Activated naive CD8-positive, alpha-beta T cell treated with anti-CD3 and anti-CD28 coated beads, Interleukin-2, amount 10 ng/mL, durations not matched to agents 7 days and 5 days (primary cell): ENCODE data around the gene NPHP4. TPM values are rescaled to one million over a fixed set of nuclear protein-coding genes. Genes with fewer than 3 reads are reported as not detected.
"Not testable (repeated sequence)": the region's sequence is repeated elsewhere in the genome, so short reads cannot be mapped to it uniquely, and the experiment has no call there.

Experiments
- ATAC-seq: fragments of 150-1000 bp; cut with Tn5 transposase; one replicate; pipeline ENCODE4 v1.10.0; 2021; ENCODE audit warnings: low read depth, moderate library complexity
- POLR2A ChIA-PET: fragments of 350-600 bp; sonication (Branson Sonifier 250); formaldehyde crosslinking; loops from one replicate; lab custom pipeline; 2021; ENCODE audit warnings: antibody characterized with exemption; lab: Charles Lee
- DNase-seq: peaks from one replicate; pipeline ENCODE4 v3.0.0; 2021
- H3K27ac Mint-ChIP-seq: one replicate; pipeline ENCODE4 v1.8.0; 2022; ENCODE audit warnings: mild to moderate bottlenecking, mixed read lengths
- H3K27me3 Mint-ChIP-seq: one replicate; pipeline ENCODE4 v1.8.0; 2022; ENCODE audit warnings: mild to moderate bottlenecking, moderate library complexity, mixed read lengths
- H3K36me3 Mint-ChIP-seq: one replicate; pipeline ENCODE4 v1.8.0; 2021; ENCODE audit warnings: mild to moderate bottlenecking, mixed read lengths
- H3K4me1 Mint-ChIP-seq: one replicate; pipeline ENCODE4 v1.8.0; 2021; ENCODE audit warnings: mixed read lengths
- H3K4me3 Mint-ChIP-seq: one replicate; pipeline ENCODE4 v1.8.0; 2022; ENCODE audit warnings: mild to moderate bottlenecking, moderate library complexity, mixed read lengths
- H3K9me3 Mint-ChIP-seq: one replicate; pipeline ENCODE4 v1.8.0; 2021; ENCODE audit warnings: mixed read lengths
- total RNA-seq, 2 experiments: library from RNA; stranded (reverse); gene quantifications; one replicate each; pipeline ENCODE4 v1.2.3, GENCODE V29; 2021

Gene NPHP4
- total RNA-seq, 2 experiments from 2014 or later: 16.4 to 17.5 TPM

DNA sequence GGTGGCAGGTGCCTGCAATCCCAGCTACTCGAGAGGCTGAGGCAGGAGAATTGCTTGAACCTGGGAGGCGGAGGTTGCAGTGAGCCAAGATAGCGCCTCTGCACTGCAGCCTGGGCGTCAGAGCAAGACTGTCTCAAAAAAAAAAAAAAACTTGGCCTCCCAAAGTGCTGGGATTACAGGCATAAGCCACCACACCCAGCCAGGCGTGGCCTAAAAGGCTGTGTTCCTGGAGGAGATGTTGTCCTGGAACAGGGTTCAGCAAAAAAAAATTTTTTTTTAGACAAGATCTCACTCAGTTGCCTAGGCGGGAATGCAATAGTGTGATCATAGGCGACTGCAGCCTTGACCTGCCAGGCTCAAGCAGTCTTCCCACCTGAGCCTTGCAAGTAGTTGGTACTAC is 25.4 kb upstream of the NPHP4 start:
- H3K4me1 Mint-ChIP-seq, H3K4me3 Mint-ChIP-seq: not testable (repeated sequence)

DNA sequence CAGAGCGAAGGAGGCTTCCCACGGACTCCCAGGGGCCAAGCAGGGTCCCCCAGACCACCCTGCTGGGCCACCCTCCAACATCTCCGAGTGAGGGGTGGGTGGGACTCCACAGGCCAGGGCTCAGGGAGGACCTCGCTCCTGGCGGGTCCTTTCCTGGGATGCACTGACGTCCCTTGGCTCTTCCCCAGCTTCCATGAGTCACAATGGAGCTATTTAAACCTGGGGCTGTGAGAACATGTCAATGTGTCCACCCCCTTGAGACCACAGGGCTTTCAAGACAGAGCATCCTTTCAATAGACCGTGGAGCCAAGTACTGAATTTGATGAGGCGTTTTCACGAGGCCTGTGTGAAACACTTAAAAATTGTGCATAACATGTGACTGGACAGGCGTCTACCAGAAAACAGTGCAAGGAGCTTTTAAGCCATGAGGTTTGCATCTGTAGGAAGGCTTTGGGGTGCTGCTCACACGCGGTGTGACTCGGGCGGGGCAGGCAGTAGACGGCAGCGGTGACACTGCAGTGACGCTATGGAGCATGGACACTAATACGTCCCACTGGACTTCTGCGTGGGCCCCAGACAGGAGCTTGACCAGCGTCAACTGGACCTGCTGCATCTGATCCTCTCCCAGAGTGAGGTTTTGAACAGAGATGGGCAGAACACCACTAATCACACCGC is 24.1 kb upstream of the NPHP4 start:
- DNase-seq: no peak
- H3K27me3 Mint-ChIP-seq: no peaks in the 10 kb centered on the region
- POLR2A ChIA-PET: no interaction called here
- no peak overlapping the region for H3K27ac Mint-ChIP-seq
- peaks cover 6% of the 10 kb centered on the region for H3K4me1 Mint-ChIP-seq
- H3K9me3 Mint-ChIP-seq: no peaks in the 10 kb centered on the region
- no peak overlapping the region for H3K4me3 Mint-ChIP-seq
- H3K36me3 Mint-ChIP-seq: peaks cover 14% of the 10 kb centered on the region
- no peak for ATAC-seq

More for the DNA sequence above, 25.4 kb upstream of the NPHP4 start:
- peaks cover 22% of the 10 kb centered on the region for H3K36me3 Mint-ChIP-seq
- H3K9me3 Mint-ChIP-seq, DNase-seq, H3K27ac Mint-ChIP-seq, ATAC-seq, H3K27me3 Mint-ChIP-seq: not testable (repeated sequence)
- POLR2A ChIA-PET: interaction anchor here (1.7 kb wide), 1 partner anchor 11 kb away, joined by 4 read pairs; no protein-coding TSS in a partner anchor

DNA sequence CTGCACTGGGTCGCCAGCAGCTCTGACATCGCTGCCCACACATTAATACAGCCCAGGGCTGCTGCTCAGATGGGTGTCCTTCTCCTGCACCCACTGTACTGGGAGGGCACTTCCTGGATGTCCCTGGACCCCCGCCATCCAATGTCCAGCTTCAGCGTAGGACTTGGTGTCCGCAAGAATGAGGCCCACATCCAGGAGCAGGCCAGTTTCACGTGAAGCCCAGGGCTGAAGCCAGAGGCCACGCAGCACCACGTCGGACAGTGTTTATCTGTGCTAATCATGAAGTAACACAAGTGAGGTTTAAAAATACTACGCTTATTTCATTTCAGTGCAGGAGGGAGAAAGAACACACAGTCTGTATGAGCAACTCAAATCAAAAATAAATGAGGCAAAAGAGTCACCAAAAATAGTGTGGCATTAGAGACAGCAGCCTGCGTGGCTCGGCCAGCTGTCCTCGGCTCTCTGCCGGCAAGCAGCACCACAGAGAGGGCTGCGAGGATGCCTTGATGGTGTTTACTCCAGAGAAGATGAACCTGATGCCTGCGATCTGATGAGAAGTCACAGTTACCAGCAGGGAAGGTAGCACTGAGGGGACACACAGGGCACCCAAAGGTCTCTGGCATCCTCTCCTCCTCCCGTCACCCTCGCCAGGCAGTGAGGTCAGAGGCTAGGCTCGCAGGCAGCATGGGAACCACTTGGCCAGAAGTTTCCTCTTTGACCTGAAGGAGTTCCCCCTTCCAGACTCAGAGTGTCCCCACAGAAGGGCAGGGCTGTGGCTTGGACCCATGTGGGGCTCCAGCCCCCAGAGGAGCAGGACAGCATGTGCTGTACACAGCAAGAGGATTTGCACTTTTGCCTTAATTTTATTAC is 22.1 kb upstream of the NPHP4 start:
- ATAC-seq (no peak), DNase-seq (no peak)
- Mint-ChIP-seq H3K4me3 (no peak overlapping the region), H3K9me3 (no peaks in the 10 kb centered on the region), H3K27me3 (no peaks in the 10 kb centered on the region), H3K36me3 (peaks cover 10% of the 10 kb centered on the region), H3K4me1 (peaks cover 6% of the 10 kb centered on the region), H3K27ac (peak overlapping the region; percentile 34)
- POLR2A ChIA-PET: no interaction called here

DNA sequence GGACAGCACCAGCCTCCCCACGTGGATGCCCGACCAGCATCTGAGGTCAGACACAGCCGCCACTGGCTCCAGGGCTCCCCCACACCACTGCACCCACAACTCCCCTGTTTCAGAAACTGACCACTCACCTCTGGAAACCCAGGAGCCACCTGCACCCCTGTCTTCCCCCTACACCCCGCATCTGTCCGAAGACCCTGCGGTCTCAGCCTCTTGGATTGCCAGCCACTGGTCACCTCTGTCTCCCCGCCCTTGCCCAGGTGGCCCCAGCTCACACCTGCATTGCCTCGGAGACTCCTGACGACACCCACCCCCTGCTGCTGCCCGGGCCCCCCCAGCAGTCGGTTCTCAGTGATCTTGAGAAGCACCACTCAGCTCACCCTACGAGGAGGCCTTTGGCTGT is 21.3 kb upstream of the NPHP4 start:
- H3K9me3 Mint-ChIP-seq: no peaks in the 10 kb centered on the region
- DNase-seq: no peak
- ATAC-seq: no peak
- H3K27ac Mint-ChIP-seq: no peak overlapping the region
- H3K36me3 Mint-ChIP-seq: peaks cover 10% of the 10 kb centered on the region
- no peaks in the 10 kb centered on the region for H3K27me3 Mint-ChIP-seq
- no peak overlapping the region for H3K4me3 Mint-ChIP-seq
- POLR2A ChIA-PET: no interaction called here
- H3K4me1 Mint-ChIP-seq: peaks cover 6% of the 10 kb centered on the region

DNA sequence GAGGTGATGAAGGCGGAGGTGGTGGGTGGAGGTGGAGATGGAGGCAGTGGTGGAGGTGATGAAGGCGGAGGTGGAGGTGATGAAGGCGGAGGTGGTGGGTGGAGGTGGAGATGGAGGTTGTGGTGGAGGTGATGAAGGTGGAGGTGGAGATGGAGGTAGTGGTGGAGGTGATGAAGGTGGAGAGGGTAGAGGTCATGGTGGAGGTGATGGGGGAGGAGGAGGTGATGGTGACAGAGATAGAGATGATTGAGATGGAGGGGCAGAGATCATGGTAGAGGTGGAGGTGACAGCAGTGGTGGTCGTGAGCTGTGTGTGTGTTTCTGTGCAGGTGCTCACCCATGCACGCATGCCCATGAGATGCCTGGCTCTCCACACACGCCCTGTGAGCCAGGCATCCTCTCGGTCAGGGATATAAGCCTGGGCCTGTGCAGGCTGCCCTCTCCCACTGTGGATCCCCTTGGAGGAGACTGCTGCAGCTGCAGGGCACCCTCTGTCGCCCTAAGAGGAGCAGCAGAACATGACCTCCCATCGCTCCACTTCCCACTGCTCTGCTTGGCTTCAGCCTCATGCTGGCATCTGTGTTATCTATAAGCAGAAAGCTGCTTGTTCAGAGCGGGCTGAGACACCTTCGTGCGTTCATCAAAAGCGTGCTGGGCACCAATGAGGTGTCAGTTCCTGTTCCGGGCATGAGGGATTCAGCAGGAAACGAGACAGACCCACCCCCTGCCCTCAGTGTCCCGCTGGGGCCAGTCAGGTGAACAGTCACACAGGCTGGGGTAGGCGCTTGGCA is 20.5 kb upstream of the NPHP4 start:
- Mint-ChIP-seq H3K4me3 (no peak overlapping the region), H3K9me3 (no peaks in the 10 kb centered on the region), H3K36me3 (peaks cover 10% of the 10 kb centered on the region), H3K4me1 (peaks cover 6% of the 10 kb centered on the region), H3K27me3 (no peaks in the 10 kb centered on the region), H3K27ac (peak overlapping the region; percentile 45)
- POLR2A ChIA-PET: no interaction called here
- DNase-seq: no peak
- ATAC-seq: peak; percentile 55

DNA sequence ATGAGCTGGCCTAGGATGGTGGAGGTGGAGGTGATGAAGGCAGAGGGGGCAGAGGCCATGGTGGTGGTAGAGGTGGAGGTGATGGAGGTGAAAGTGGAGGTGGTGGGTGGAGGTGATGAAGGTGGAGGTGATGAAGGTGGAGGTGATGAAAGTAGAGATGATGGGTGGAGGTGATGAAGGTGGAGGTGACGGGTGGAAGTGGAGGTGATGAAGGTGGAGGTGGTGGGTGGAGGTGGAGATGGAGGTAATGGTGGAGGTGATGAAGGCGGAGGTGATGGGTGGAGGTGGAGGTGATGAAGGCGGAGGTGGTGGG is 19.7 kb upstream of the NPHP4 start:
- Mint-ChIP-seq H3K4me3 (no peak overlapping the region), H3K36me3 (peaks cover 10% of the 10 kb centered on the region), H3K9me3 (no peaks in the 10 kb centered on the region), H3K4me1 (peaks cover 8% of the 10 kb centered on the region), H3K27ac (no peak overlapping the region), H3K27me3 (no peaks in the 10 kb centered on the region)
- DNase-seq: no peak
- ATAC-seq: no peak
- POLR2A ChIA-PET: no interaction called here

DNA sequence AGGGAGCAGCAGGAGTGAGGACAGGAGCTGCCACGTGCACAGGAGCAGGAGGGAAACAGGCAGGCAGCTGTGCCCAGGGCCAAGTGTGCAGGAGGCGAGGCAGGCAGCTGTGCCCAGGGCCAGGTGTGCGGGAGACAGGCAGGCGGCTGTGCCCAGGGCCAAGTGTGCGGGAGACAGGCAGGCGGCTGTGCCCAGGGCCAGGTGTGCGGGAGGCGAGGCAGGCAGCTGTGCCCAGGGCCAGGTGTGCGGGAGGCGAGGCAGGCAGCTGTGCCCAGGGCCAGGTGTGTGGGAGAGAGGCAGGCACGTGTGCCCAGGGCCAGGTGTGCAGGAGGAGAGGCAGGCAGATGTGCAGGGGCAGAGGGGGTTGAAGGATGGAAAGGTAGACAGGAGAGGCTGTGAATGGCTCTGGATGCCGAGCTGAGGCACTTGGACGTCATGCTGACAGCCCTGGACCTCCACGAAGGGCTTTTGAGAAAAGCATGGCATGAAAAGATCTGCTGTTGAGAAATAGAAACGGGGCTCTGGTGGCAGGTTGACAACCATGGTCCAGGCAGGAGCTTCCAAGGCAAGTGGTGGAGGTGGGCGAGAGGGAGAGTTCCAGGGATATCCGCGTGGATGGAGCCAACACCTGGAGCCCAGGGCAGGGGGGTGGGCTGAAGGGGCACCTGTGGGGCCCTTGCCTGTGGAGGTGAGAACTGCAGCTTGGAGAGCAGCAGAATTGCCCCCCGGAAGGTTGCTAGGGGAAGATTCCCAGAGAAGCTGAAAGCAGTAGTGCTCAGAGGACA is 19.1 kb upstream of the NPHP4 start:
- Mint-ChIP-seq H3K4me1 (peaks cover 11% of the 10 kb centered on the region), H3K9me3 (no peaks in the 10 kb centered on the region), H3K4me3 (no peak overlapping the region), H3K27ac (no peak overlapping the region), H3K36me3 (peaks cover 10% of the 10 kb centered on the region), H3K27me3 (no peaks in the 10 kb centered on the region)
- DNase-seq (no peak), ATAC-seq (no peak)
- POLR2A ChIA-PET: interaction anchor here (1.1 kb wide), 1 partner anchor 15 kb away, joined by 4 read pairs; no protein-coding TSS in a partner anchor

DNA sequence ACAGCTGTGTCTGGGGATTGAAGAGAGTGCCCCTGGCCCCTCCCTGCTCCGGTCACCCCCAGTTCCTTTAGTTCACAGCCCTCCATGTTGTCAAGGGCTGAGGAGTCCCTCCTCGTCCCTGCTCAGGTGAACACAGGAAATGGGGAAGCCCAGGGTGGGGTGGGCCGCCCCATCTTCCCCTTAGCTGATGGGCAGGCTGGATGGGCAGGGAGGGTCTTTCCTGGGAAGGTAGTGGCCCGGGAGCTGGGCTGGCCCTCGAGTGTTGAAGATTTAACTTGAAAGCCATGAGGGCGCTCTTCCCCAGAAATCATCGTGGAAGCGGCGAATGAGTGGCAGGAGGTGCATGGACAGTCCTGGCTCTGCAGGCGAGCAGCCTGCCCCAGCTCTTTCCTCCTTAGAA is 18.3 kb upstream of the NPHP4 start:
- H3K36me3 Mint-ChIP-seq: peaks cover 10% of the 10 kb centered on the region
- POLR2A ChIA-PET: interaction anchor here (1.1 to 1.3 kb wide), 2 partner anchors 15 to 17 kb away, joined by 4 read pairs; no protein-coding TSS in a partner anchor
- H3K4me3 Mint-ChIP-seq: no peak overlapping the region
- H3K9me3 Mint-ChIP-seq: no peaks in the 10 kb centered on the region
- peaks cover 11% of the 10 kb centered on the region for H3K4me1 Mint-ChIP-seq
- no peak overlapping the region for H3K27ac Mint-ChIP-seq
- DNase-seq: no peak
- ATAC-seq: no peak
- no peaks in the 10 kb centered on the region for H3K27me3 Mint-ChIP-seq

DNA sequence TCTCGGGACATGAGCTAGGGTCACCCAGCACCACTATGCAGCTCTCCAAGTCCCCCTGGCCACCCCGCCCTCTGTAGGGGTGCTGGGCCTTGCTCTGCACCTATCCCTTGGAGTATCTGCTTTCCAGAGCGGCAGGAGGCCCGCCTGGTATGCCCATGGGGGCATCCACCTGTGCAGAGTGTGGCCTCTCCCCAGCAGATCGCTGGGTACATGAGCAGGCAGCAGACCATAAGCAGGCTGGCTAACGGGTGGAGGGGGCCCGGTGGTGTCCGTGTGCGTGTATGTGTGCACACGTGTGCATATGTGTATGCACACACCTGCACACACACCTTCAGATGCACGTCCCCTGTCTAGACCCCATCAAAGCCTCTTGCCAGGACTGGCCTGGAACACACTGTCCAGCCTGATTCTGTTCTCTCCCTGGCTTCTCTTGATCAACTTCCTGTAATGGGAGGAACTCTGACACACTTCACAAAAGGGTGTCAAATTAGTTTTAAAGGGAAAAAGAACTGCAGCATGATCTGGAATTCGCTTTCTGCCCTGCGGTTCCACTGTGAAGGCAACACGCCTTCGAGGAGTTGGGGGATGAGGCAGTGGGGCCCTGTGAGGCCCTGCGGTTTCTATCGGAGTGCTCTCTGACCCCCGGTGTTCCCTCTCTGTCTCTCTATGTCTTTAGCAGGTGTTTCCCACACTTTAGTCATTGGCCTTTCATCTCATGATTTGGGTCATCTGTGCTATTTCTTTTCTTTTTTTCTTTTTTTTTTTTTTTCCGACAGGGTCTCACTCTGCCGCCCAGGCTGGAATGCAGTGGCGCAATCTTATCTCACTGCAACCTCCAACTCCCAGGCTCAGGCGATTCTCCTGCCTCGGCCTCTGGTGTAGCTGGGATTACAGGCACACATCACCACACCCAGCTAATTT is 17.2 kb upstream of the NPHP4 start:
- POLR2A ChIA-PET: interaction anchor here (1.3 kb wide), 1 partner anchor 15 kb away, joined by 4 read pairs; no protein-coding TSS in a partner anchor
- DNase-seq (no peak), ATAC-seq (no peak)
- no peak overlapping the region for H3K4me3 Mint-ChIP-seq
- H3K36me3 Mint-ChIP-seq: peaks cover 9% of the 10 kb centered on the region
- no peak overlapping the region for H3K27ac Mint-ChIP-seq
- H3K9me3 Mint-ChIP-seq: no peaks in the 10 kb centered on the region
- H3K27me3 Mint-ChIP-seq: no peaks in the 10 kb centered on the region
- peaks cover 15% of the 10 kb centered on the region for H3K4me1 Mint-ChIP-seq

DNA sequence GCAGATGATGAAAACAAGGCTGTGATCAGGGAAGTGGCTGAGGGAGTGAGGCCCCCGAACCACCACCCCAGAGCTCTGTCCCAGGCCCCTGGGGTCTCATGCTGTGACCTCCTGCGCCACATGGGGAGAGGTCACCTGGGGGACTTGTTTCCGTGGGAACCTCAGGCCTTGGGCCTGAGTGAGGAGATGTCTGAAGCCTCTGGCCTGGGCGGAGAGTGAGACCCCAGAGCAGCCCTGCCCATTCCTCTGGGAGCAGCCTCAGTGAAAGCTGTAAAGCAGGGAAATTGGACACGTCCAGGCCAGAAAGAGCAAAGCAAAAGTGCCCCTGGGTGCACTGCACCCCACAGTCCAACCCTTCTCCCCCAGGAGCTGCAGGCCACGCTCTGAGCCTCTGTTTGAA is 16.5 kb upstream of the NPHP4 start:
- ATAC-seq (no peak), DNase-seq (no peak)
- no peak overlapping the region for H3K27ac Mint-ChIP-seq
- peaks cover 7% of the 10 kb centered on the region for H3K36me3 Mint-ChIP-seq
- H3K4me3 Mint-ChIP-seq: no peak overlapping the region
- H3K27me3 Mint-ChIP-seq: no peaks in the 10 kb centered on the region
- no peaks in the 10 kb centered on the region for H3K9me3 Mint-ChIP-seq
- peaks cover 15% of the 10 kb centered on the region for H3K4me1 Mint-ChIP-seq
- POLR2A ChIA-PET: no interaction called here

DNA sequence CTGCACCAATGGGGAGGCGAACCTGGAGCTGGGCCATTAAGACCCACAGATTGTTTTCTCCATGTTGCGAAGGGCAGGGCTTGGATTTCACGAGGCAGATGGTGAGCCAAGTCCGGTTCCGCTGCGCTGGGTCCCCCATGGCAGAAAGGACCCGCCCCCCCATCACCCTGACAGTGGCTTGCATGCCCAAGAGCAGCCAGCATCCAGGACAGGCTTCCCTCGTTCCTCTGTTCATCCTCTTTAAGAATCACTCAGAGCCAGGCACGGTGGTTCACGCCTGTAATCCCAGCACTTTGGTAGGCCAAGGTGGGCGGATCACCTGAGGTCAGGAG is 15.8 kb upstream of the NPHP4 start:
- no peak overlapping the region for H3K27ac Mint-ChIP-seq
- H3K27me3 Mint-ChIP-seq: no peaks in the 10 kb centered on the region
- peaks cover 7% of the 10 kb centered on the region for H3K36me3 Mint-ChIP-seq
- H3K9me3 Mint-ChIP-seq: no peaks in the 10 kb centered on the region
- POLR2A ChIA-PET: no interaction called here
- H3K4me1 Mint-ChIP-seq: peaks cover 19% of the 10 kb centered on the region
- ATAC-seq (no peak), DNase-seq (no peak)
- H3K4me3 Mint-ChIP-seq: no peak overlapping the region
